ENCODE data around the gene TWIST2.

The TWIST2 gene

GRCh38 chr2:238903141-238903540, 55.3 kb downstream of the TWIST2 start:
- in situ Hi-C loops (cut with MboI; ENCODE audit: low sequenced_read_pairs), result no loop called here

GRCh38 chr2:238904177-238904576, 56.3 kb downstream of the TWIST2 start:
- in situ Hi-C loops (cut with MboI; ENCODE audit: low sequenced_read_pairs), result no loop called here

- in situ Hi-C loops (cut with MboI; ENCODE audit: low sequenced_read_pairs), result no loop called here
These were observed 56.8 kb downstream of the TWIST2 start for GRCh38 chr2:238904716-238905115.

- in situ Hi-C loops (cut with MboI; ENCODE audit: low sequenced_read_pairs), result no loop called here
These were observed 57.3 kb downstream of the TWIST2 start for GRCh38 chr2:238905224-238905623.

GRCh38 chr2:238905644-238906043, 57.8 kb downstream of the TWIST2 start:
- in situ Hi-C loops (cut with MboI; ENCODE audit: low sequenced_read_pairs), result no loop called here

GRCh38 chr2:238906254-238906935, 58.5 kb downstream of the TWIST2 start:
- in situ Hi-C loops (cut with MboI; ENCODE audit: low sequenced_read_pairs), result no loop called here

- in situ Hi-C loops (cut with MboI; ENCODE audit: low sequenced_read_pairs), result no loop called here
These were observed 59.2 kb downstream of the TWIST2 start for GRCh38 chr2:238906936-238907716.

GRCh38 chr2:238907717-238908173, 59.9 kb downstream of the TWIST2 start:
- in situ Hi-C loops (cut with MboI; ENCODE audit: low sequenced_read_pairs), result no loop called here

- in situ Hi-C loops (cut with MboI; ENCODE audit: low sequenced_read_pairs), result no loop called here
These were observed 61.4 kb downstream of the TWIST2 start for GRCh38 chr2:238908960-238909951.

- in situ Hi-C loops (cut with MboI; ENCODE audit: low sequenced_read_pairs), result no loop called here
These were observed 63.0 kb downstream of the TWIST2 start for GRCh38 chr2:238910751-238911351.

GRCh38 chr2:238911376-238912227, 63.7 kb downstream of the TWIST2 start:
- in situ Hi-C loops (cut with MboI; ENCODE audit: low sequenced_read_pairs), result no loop called here

- in situ Hi-C loops (cut with MboI; ENCODE audit: low sequenced_read_pairs), result no loop called here
These were observed 64.5 kb downstream of the TWIST2 start for GRCh38 chr2:238912228-238912915.

- in situ Hi-C loops (cut with MboI; ENCODE audit: low sequenced_read_pairs), result no loop called here
These were observed 65.3 kb downstream of the TWIST2 start for GRCh38 chr2:238912916-238913875.

GRCh38 chr2:238913931-238914647, 66.2 kb downstream of the TWIST2 start:
- in situ Hi-C loops (cut with MboI; ENCODE audit: low sequenced_read_pairs), result no loop called here

GRCh38 chr2:238914648-238915015, 66.7 kb downstream of the TWIST2 start:
- in situ Hi-C loops (cut with MboI; ENCODE audit: low sequenced_read_pairs), result no loop called here

- in situ Hi-C loops (cut with MboI; ENCODE audit: low sequenced_read_pairs), result no loop called here
These were observed 67.3 kb downstream of the TWIST2 start for GRCh38 chr2:238915196-238915595.

- in situ Hi-C loops (cut with MboI; ENCODE audit: low sequenced_read_pairs), result no loop called here
These were observed 67.7 kb downstream of the TWIST2 start for GRCh38 chr2:238915596-238915995.

Data from HL-60/S4 treated with phorbol 12-myristate 13-acetate at 8.2 ng/mL for 4 days and 3 days (cell line).